Lower lobe of right lung (tissue), 2 donors: ENCODE measurements around the gene MYF5. TPM values are rescaled to one million over a fixed set of nuclear protein-coding genes. Genes with fewer than 3 reads are reported as not detected.

Experiments used
- ATAC-seq, 2 donors: fragments of 200-7000 bp; cut with Tn5 transposase; one replicate each; pipeline ENCODE4 v1.9.1; 2020 to 2022; ENCODE audit warnings: mild to moderate bottlenecking in 2 of 2, moderate library complexity in 2 of 2
- DNase-seq: peaks from one replicate; pipeline ENCODE4 v3.0.0-alpha.2; 2020
- H3K27ac ChIP-seq: fragments of 200-600 bp; one replicate; pipeline ENCODE4 v1.8.0; 2022
- H3K27me3 ChIP-seq: fragments of 200-600 bp; one replicate; pipeline ENCODE4 v1.8.0; 2022; ENCODE audit warnings: low read depth
- H3K36me3 ChIP-seq: fragments of 200-600 bp; one replicate; pipeline ENCODE4 v1.8.0; 2022; ENCODE audit warnings: mild to moderate bottlenecking
- H3K4me1 ChIP-seq: fragments of 200-600 bp; one replicate; pipeline ENCODE4 v1.8.0; 2022
- H3K4me3 ChIP-seq: fragments of 200-600 bp; one replicate; pipeline ENCODE4 v1.8.0; 2022; ENCODE audit warnings: mild to moderate bottlenecking
- H3K9me3 ChIP-seq: fragments of 200-600 bp; one replicate; pipeline ENCODE4 v1.8.0; 2022
- CTCF ChIP-seq: fragments of 200-600 bp; IDR thresholded peaks from one replicate; pipeline ENCODE4 v1.8.0; 2022; ENCODE audit warnings: antibody characterized with exemption, mild to moderate bottlenecking
- intact Hi-C: fragments of 100-400 bp; cut with DNase I; formaldehyde crosslinking; loops from one replicate; pipeline ENCODE4 v1.11.0; 2022
- total RNA-seq: library from RNA; stranded (reverse); fragmentation: NEBNext Ultra II Directional; extraction: Animal tissue kit (Norgen Biotek cat#: 25700); gene quantifications from one replicate; pipeline ENCODE4 v1.2.1, GENCODE V29; 2021
- donor health status: DM: no; HTN: yes; CAD: no; lungs with severe emphysema.

MYF5 gene
- total RNA-seq, 1 donor from 2014 or later = not detected

- no peaks in the 10 kb centered on the region for H3K27me3 ChIP-seq
- ATAC-seq (no peak), DNase-seq (no peak)
- H3K4me3 ChIP-seq = no peak overlapping the region
- intact Hi-C loops = no loop called here
- no peak overlapping the region for H3K27ac ChIP-seq
- no peak for TF ChIP-seq CTCF
- H3K4me1 ChIP-seq = no peaks in the 10 kb centered on the region
- H3K36me3 ChIP-seq = no peaks in the 10 kb centered on the region
- H3K9me3 ChIP-seq = no peaks in the 10 kb centered on the region
Observed at GRCh38 chr12:80700327-80700726, 16.4 kb upstream of the MYF5 start.

- no peak for DNase-seq
- H3K36me3 ChIP-seq = no peaks in the 10 kb centered on the region
- H3K9me3 ChIP-seq = no peaks in the 10 kb centered on the region
- TF ChIP-seq CTCF = no peak
- ATAC-seq = no peak
- no peak overlapping the region for H3K27ac ChIP-seq
- no peaks in the 10 kb centered on the region for H3K27me3 ChIP-seq
- intact Hi-C loops = no loop called here
- no peak overlapping the region for H3K4me3 ChIP-seq
- H3K4me1 ChIP-seq = no peaks in the 10 kb centered on the region
Observed at GRCh38 chr12:80701388-80701787, 15.3 kb upstream of the MYF5 start.

- Histone ChIP-seq H3K27ac (no peak overlapping the region), H3K27me3 (peaks cover 9% of the 10 kb centered on the region), H3K36me3 (no peaks in the 10 kb centered on the region), H3K4me3 (no peak overlapping the region), H3K9me3 (no peaks in the 10 kb centered on the region), H3K4me1 (no peaks in the 10 kb centered on the region)
- DNase-seq (no peak), ATAC-seq (peak in 1 of 2 donors; percentile 19)
- TF ChIP-seq CTCF = no peak
- intact Hi-C loops = no loop called here
Observed at GRCh38 chr12:80702889-80703805, 13.6 kb upstream of the MYF5 start.

- Histone ChIP-seq H3K36me3 (no peaks in the 10 kb centered on the region), H3K27me3 (peaks cover 18% of the 10 kb centered on the region), H3K27ac (no peak overlapping the region), H3K9me3 (no peaks in the 10 kb centered on the region), H3K4me1 (no peaks in the 10 kb centered on the region), H3K4me3 (no peak overlapping the region)
- no peak for TF ChIP-seq CTCF
- intact Hi-C loops = no loop called here
- DNase-seq (no peak), ATAC-seq (no peak)
Observed at GRCh38 chr12:80704420-80704819, 12.3 kb upstream of the MYF5 start.

GRCh38 chr12:80707126-80707829, 9.4 kb upstream of the MYF5 start, which contains the start of gene MYF6:
MYF6 (plus strand) TSS chr12:80707634; CDS start chr12:80707720, 86 bp downstream.
- H3K4me3 ChIP-seq = no peak within 1 kb of the TSS
- TF ChIP-seq CTCF = no peak
- peaks cover 24% of the 10 kb centered on the region for H3K27me3 ChIP-seq
- H3K27ac ChIP-seq = no peak within 1 kb of the TSS
- intact Hi-C loops = no loop called here
- ATAC-seq (no peak), DNase-seq (no peak)
- H3K4me1 ChIP-seq = no peaks in the 10 kb centered on the region
- H3K36me3 ChIP-seq = no peaks in the 10 kb centered on the region
- no peaks in the 10 kb centered on the region for H3K9me3 ChIP-seq
